ENCODE results near the gene UTS2B. TPM values are rescaled to one million over a fixed set of nuclear protein-coding genes. Genes with fewer than 3 reads are reported as not detected.

UTS2B gene
- total and polyA plus RNA-seq, 2 of the 13 experiments (the other 11 are each of a cell fraction or from before 2014, with no cell fraction given): 0.03 to 0.46 TPM

GRCh38 chr3:191244242-191244867 lies 86.0 kb downstream of the UTS2B start:
- Histone ChIP-seq H3K4me3 (replicated peaks in 1 of 3; ENCODE audit: insufficient read depth in 1 of 3, low read depth in 2 of 3, low read length in 3 of 3) (no peak overlapping the region), H3K79me2 (ENCODE audit: insufficient read depth, low read length) (no peaks in the 10 kb centered on the region), H3K27me3 (ENCODE audit: control insufficient read depth in 1 of 2, insufficient read depth in 2 of 2, low read length in 2 of 2) (no peaks in the 10 kb centered on the region; a peak in 1 of 5 replicates), H3K9ac (ENCODE audit: insufficient read depth, low read depth, low read length) (no peak overlapping the region), H3K27ac (ENCODE audit: extremely low read length, insufficient read depth, low read length) (no peak overlapping the region), H3K4me1 (ENCODE audit: insufficient read depth, low read length) (no peaks in the 10 kb centered on the region), H3K4me2 (ENCODE audit: low read depth, low read length) (no peak overlapping the region), H3K36me3 (replicated peaks in 1 of 2; ENCODE audit: control insufficient read depth in 1 of 2, insufficient read depth in 2 of 2, low read length in 2 of 2) (no peaks in the 10 kb centered on the region), H2AFZ (ENCODE audit: low read length) (no peak overlapping the region), H3K9me3 (ENCODE audit: low read length) (no peaks in the 10 kb centered on the region), H4K20me1 (ENCODE audit: insufficient read depth, low read length) (no peaks in the 10 kb centered on the region)
- BruUV-seq (replicated peaks): no TSS peak
- ChIA-PET POLR2A (no interaction called here), CTCF (ENCODE audit: low intra/inter-chr PET ratio, low total read pairs) (no interaction called here)
- TF ChIP-seq CTCF (CRISPR knock-in tag; IDR thresholded peaks at IDR 0.05) (peak; percentile 15; the same call in 1 of the 2 replicates), STAG1 (CRISPR knock-in tag; IDR thresholded peaks at IDR 0.05) (peak; percentile 46), PLSCR1 (CRISPR knock-in tag; IDR thresholded peaks at IDR 0.05; ENCODE audit: borderline replicate concordance) (no peak), TP53 (CRISPR knock-in tag; conservative IDR thresholded peaks at IDR 0.05) (no peak)
- intact Hi-C loops (cut with micrococcal nuclease; ENCODE audit: unreplicated experiment): loop anchor here (2.0 to 10.0 kb wide), 2 partner anchors 110 to 144 kb away; no protein-coding TSS in a partner anchor
- ATAC-seq (no peak), FAIRE-seq (no peak), DNase-seq (ENCODE audit: low spot score) (peak; percentile 6)
- in situ Hi-C loops (cut with HindIII; ENCODE audit: extremely low pct_ligation_motif_present, low pct_unique_long_range_greater_than_20kb): no loop called here
- under 1% methylated on average over 2 of the region's 2 CpGs for WGBS (ENCODE audit: low lambda C conversion rate)

GRCh38 chr3:191240486-191240885 lies 89.8 kb downstream of the UTS2B start:
- WGBS (ENCODE audit: low lambda C conversion rate): 66% methylated on average over 5 of the region's 5 CpGs
- in situ Hi-C loops (cut with HindIII; ENCODE audit: extremely low pct_ligation_motif_present, low pct_unique_long_range_greater_than_20kb) (no loop called here), intact Hi-C loops (cut with micrococcal nuclease; ENCODE audit: unreplicated experiment) (loop anchor here (10.0 kb wide), 1 partner anchor 114 kb away; no protein-coding TSS in a partner anchor)
- TF ChIP-seq NCOR1 (IDR thresholded peaks at IDR 0.05; ENCODE audit: borderline replicate concordance, low read length) (no peak), SMAD9 (CRISPR knock-in tag; IDR thresholded peaks at IDR 0.05) (no peak), PCBP2 (optimal IDR thresholded peaks at IDR 0.05; ENCODE audit: low read depth, low read length, poor library complexity, severe bottlenecking) (no peak)
- Histone ChIP-seq H3K9ac (ENCODE audit: insufficient read depth, low read depth, low read length) (no peak overlapping the region), H3K4me3 (replicated peaks in 1 of 3; ENCODE audit: insufficient read depth in 1 of 3, low read depth in 2 of 3, low read length in 3 of 3) (no peak overlapping the region), H3K79me2 (ENCODE audit: insufficient read depth, low read length) (no peaks in the 10 kb centered on the region), H3K27me3 (ENCODE audit: control insufficient read depth in 1 of 2, insufficient read depth in 2 of 2, low read length in 2 of 2) (no peaks in the 10 kb centered on the region; a peak in 1 of 5 replicates), H2AFZ (ENCODE audit: low read length) (no peak overlapping the region), H4K20me1 (ENCODE audit: insufficient read depth, low read length) (no peaks in the 10 kb centered on the region), H3K9me3 (ENCODE audit: low read length) (no peaks in the 10 kb centered on the region), H3K4me1 (ENCODE audit: insufficient read depth, low read length) (peaks cover 11% of the 10 kb centered on the region), H3K36me3 (replicated peaks in 1 of 2; ENCODE audit: control insufficient read depth in 1 of 2, insufficient read depth in 2 of 2, low read length in 2 of 2) (no peaks in the 10 kb centered on the region), H3K4me2 (ENCODE audit: low read depth, low read length) (no peak overlapping the region), H3K27ac (ENCODE audit: extremely low read length, insufficient read depth, low read length) (no peak overlapping the region)
- no peak for FAIRE-seq
- ChIA-PET CTCF (ENCODE audit: low intra/inter-chr PET ratio, low total read pairs) (no interaction called here), POLR2A (no interaction called here)
- no TSS peak for BruUV-seq (replicated peaks)
- DNase-seq (ENCODE audit: low spot score): no peak
- no peak for ATAC-seq
